ENCODE data around the gene MAP7.

The MAP7 gene

GRCh38 chr6:136469154-136469553 is 81.1 kb downstream of the MAP7 start:
- no peak overlapping the region for H3K4me3 ChIP-seq (ENCODE audit: low read depth, low read length)
- POLR2A ChIA-PET = no interaction called here
- TF ChIP-seq, protein P1, sequence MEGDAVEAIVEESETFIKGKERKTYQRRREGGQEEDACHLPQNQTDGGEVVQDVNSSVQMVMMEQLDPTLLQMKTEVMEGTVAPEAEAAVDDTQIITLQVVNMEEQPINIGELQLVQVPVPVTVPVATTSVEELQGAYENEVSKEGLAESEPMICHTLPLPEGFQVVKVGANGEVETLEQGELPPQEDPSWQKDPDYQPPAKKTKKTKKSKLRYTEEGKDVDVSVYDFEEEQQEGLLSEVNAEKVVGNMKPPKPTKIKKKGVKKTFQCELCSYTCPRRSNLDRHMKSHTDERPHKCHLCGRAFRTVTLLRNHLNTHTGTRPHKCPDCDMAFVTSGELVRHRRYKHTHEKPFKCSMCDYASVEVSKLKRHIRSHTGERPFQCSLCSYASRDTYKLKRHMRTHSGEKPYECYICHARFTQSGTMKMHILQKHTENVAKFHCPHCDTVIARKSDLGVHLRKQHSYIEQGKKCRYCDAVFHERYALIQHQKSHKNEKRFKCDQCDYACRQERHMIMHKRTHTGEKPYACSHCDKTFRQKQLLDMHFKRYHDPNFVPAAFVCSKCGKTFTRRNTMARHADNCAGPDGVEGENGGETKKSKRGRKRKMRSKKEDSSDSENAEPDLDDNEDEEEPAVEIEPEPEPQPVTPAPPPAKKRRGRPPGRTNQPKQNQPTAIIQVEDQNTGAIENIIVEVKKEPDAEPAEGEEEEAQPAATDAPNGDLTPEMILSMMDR (IDR thresholded peaks at IDR 0.05; ENCODE audit: insufficient read depth, low read length, missing control alignments) = no peak
- CTCF ChIA-PET = no interaction called here
- no peak for DNase-seq (ENCODE audit: low read depth, low spot score)

DNA sequence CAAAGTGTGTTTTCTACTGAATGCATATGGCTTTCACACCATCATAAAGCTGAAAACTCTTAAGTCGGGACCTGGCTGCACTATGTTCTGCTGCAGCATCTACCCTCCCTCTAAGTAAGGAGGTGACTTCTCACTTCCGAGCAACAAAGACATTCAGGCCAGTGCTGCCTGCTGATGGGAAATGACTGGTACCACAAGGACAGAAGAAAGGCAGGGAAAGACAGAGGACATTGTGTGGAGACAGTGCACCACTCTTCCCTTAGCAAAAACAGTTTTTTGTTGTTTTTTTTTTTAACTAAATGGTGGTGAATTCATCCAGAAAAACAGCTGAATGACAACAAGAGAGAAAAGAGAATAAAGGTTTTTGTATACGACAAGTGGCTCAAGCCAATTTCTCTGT is 81.5 kb downstream of the MAP7 start:
- no peak for DNase-seq (ENCODE audit: low read depth, low spot score)
- POLR2A ChIA-PET = no interaction called here

GRCh38 chr6:136467186-136467585 is 83.0 kb downstream of the MAP7 start:
- TF ChIP-seq, protein P1 (IDR thresholded peaks at IDR 0.05; ENCODE audit: insufficient read depth, low read length, missing control alignments) = no peak
- DNase-seq (ENCODE audit: low read depth, low spot score) = no peak
- ChIA-PET POLR2A (no interaction called here), CTCF (no interaction called here)
- H3K4me3 ChIP-seq (ENCODE audit: low read depth, low read length) = no peak overlapping the region

More for the DNA sequence above, 81.5 kb downstream of the MAP7 start:
- TF ChIP-seq, protein P1 (IDR thresholded peaks at IDR 0.05; ENCODE audit: insufficient read depth, low read length, missing control alignments) = no peak
- no peak overlapping the region for H3K4me3 ChIP-seq (ENCODE audit: low read depth, low read length)
- CTCF ChIA-PET = no interaction called here

- CTCF ChIA-PET = no interaction called here
Observed at GRCh38 chr6:136466777-136467176, 83.4 kb downstream of the MAP7 start.

GRCh38 chr6:136465766-136466303 is 84.4 kb downstream of the MAP7 start:
- no peak overlapping the region for H3K4me3 ChIP-seq (ENCODE audit: low read depth, low read length)
- ChIA-PET POLR2A (no interaction called here), CTCF (no interaction called here)
- DNase-seq (ENCODE audit: low read depth, low spot score) = no peak
- TF ChIP-seq, protein P1 (IDR thresholded peaks at IDR 0.05; ENCODE audit: insufficient read depth, low read length, missing control alignments) = no peak

More at GRCh38 chr6:136466777-136467176, 83.4 kb downstream of the MAP7 start:
- TF ChIP-seq, protein P1 (IDR thresholded peaks at IDR 0.05; ENCODE audit: insufficient read depth, low read length, missing control alignments) = no peak
- no peak overlapping the region for H3K4me3 ChIP-seq (ENCODE audit: low read depth, low read length)
- no peak for DNase-seq (ENCODE audit: low read depth, low spot score)
- POLR2A ChIA-PET = no interaction called here

DNA sequence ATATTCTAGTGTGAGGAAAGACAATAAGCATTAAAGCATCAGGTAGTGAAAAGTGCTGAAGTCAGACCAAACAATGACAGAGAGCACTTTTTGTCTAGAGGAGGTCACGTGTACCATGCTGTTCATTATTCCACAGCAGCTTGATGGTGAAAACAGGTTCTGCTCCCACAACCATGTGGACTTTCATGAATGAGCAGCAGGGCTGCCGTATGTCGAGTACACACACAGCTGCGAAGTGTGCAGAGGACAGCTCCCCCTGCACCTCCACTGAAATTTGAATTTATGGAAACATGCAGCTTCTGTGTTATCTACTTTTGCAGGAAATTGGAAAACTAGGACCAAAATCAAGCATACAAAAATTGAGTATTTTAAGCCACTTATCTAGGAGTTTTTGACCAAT is 85.3 kb downstream of the MAP7 start:
- TF ChIP-seq, protein P1 (IDR thresholded peaks at IDR 0.05; ENCODE audit: insufficient read depth, low read length, missing control alignments) = no peak
- CTCF ChIA-PET = no interaction called here
- POLR2A ChIA-PET = no interaction called here
- H3K4me3 ChIP-seq (ENCODE audit: low read depth, low read length) = no peak overlapping the region
- no peak for DNase-seq (ENCODE audit: low read depth, low spot score)
